Common myeloid progenitor, CD34-positive (primary cell): Measurements from ENCODE around the gene C4orf50.

Source experiments
- CTCF ChIA-PET: fragments of 350-600 bp; sonication (Branson Sonifier 250); formaldehyde crosslinking; loops from one replicate; lab custom pipeline; 2021; ENCODE audit warnings: antibody characterized with exemption; lab: Charles Lee
- POLR2A ChIA-PET: fragments of 350-600 bp; sonication (Branson Sonifier 250); formaldehyde crosslinking; loops from one replicate; lab custom pipeline; 2021; ENCODE audit warnings: antibody characterized with exemption; lab: Charles Lee
- DNase-seq, 3 donors: peaks; one replicate each; pipeline versions ENCODE4 v3.0.0 to v3.0.0-alpha.2; 2013
- H3K27ac ChIP-seq, 2 experiments: 1 replicate in 1 of 2; 2 replicates in 1 of 2; pipeline ENCODE4 v1.7.0; 2013; ENCODE audit warnings: inconsistent platforms in 2 of 2, low read length in 2 of 2, mild to moderate bottlenecking in 2 of 2, low read depth in 1 of 2, moderate library complexity in 1 of 2; ENCODE audit not compliant: severe bottlenecking in 2 of 2, insufficient read depth in 1 of 2, poor library complexity in 1 of 2
- H3K27me3 ChIP-seq, 5 experiments: replicated peaks in 2 of 5; 1 replicate in 3 of 5; 2 replicates in 2 of 5; pipeline versions ENCODE4 v1.6.1 to v1.7.0; 2013; ENCODE audit warnings: low read length in 4 of 5, mild to moderate bottlenecking in 2 of 5, moderate library complexity in 2 of 5, inconsistent platforms in 1 of 5; ENCODE audit not compliant: insufficient read depth in 5 of 5, control insufficient read depth in 4 of 5
- H3K36me3 ChIP-seq, 4 experiments: 1 replicate in 2 of 4; 2 replicates in 2 of 4; pipeline versions ENCODE4 v1.6.1 to v1.7.0; 2013; ENCODE audit warnings: low read length in 3 of 4, control low read depth in 1 of 4, mild to moderate bottlenecking in 1 of 4; ENCODE audit not compliant: control insufficient read depth in 4 of 4, insufficient read depth in 4 of 4
- H3K4me1 ChIP-seq, 4 experiments: 1 replicate in 3 of 4; 2 replicates in 1 of 4; pipeline versions ENCODE4 v1.6.1 to v1.7.1; 2013; ENCODE audit warnings: low read length in 3 of 4, mild to moderate bottlenecking in 3 of 4, control low read depth in 1 of 4, inconsistent platforms in 1 of 4, moderate library complexity in 1 of 4; ENCODE audit not compliant: control insufficient read depth in 4 of 4, insufficient read depth in 4 of 4; ENCODE audit errors: control extremely low read depth in 1 of 4
- H3K4me3 ChIP-seq, 7 experiments: 1 replicate in 4 of 7; 2 replicates in 3 of 7; pipeline versions ENCODE4 v1.5.1 to v1.7.0; 2013; ENCODE audit warnings: mild to moderate bottlenecking in 7 of 7, low read length in 6 of 7, moderate library complexity in 6 of 7, inconsistent platforms in 2 of 7, low read depth in 2 of 7, control low read depth in 1 of 7; ENCODE audit not compliant: insufficient read depth in 4 of 7, control insufficient read depth in 1 of 7; ENCODE audit errors: extremely low read depth in 1 of 7
- H3K9me3 ChIP-seq, 5 experiments: 1 replicate in 4 of 5; 2 replicates in 1 of 5; pipeline versions ENCODE4 v1.6.1 to v1.7.1; 2013; ENCODE audit warnings: low read length in 4 of 5, mild to moderate bottlenecking in 2 of 5, inconsistent platforms in 1 of 5, low read depth in 1 of 5, moderate library complexity in 1 of 5; ENCODE audit not compliant: control insufficient read depth in 4 of 5, insufficient read depth in 2 of 5; ENCODE audit errors: control extremely low read depth in 1 of 5
- WGBS: methylation state at CpG from one replicate; pipeline ENCODE4 v1.1.5; 2013; ENCODE audit not compliant: insufficient coverage; 5-methylcytosine and 5-hydroxymethylcytosine counted together

Gene C4orf50

GRCh38 chr4:5943561-5943960, 74.7 kb downstream of the C4orf50 start:
- peaks cover 0 to 36% (median 8%) of the 10 kb centered on the region in 5 experiments for H3K27me3 ChIP-seq
- 6% methylated on average over 6 of the region's 6 CpGs for WGBS
- no peaks in the 10 kb centered on the region for H3K36me3 ChIP-seq
- H3K4me3 ChIP-seq: no peak overlapping the region
- CTCF ChIA-PET: no interaction called here
- POLR2A ChIA-PET: no interaction called here
- no peak overlapping the region for H3K27ac ChIP-seq
- no peak for DNase-seq
- peaks cover 0 to 19% (median 11%) of the 10 kb centered on the region in 5 experiments for H3K9me3 ChIP-seq
- no peaks in the 10 kb centered on the region for H3K4me1 ChIP-seq

- ChIA-PET POLR2A (no interaction called here), CTCF (no interaction called here)
- DNase-seq: no peak
- Histone ChIP-seq H3K27ac (no peak overlapping the region), H3K4me3 (no peak overlapping the region), H3K36me3 (no peaks in the 10 kb centered on the region), H3K9me3 (peaks cover 0 to 19% (median 11%) of the 10 kb centered on the region in 5 experiments), H3K4me1 (no peaks in the 10 kb centered on the region), H3K27me3 (peaks cover 0 to 36% (median 8%) of the 10 kb centered on the region in 5 experiments)
- WGBS: 56% methylated on average over 8 of the region's 9 CpGs
These were observed 75.3 kb downstream of the C4orf50 start for GRCh38 chr4:5942947-5943346.

GRCh38 chr4:5941601-5942000, 76.6 kb downstream of the C4orf50 start:
- Histone ChIP-seq H3K27ac (no peak overlapping the region), H3K36me3 (no peaks in the 10 kb centered on the region), H3K4me3 (no peak overlapping the region), H3K27me3 (peaks cover 0 to 32% (median 8%) of the 10 kb centered on the region in 5 experiments), H3K9me3 (peaks cover 0 to 12% (median 4%) of the 10 kb centered on the region in 5 experiments), H3K4me1 (no peaks in the 10 kb centered on the region)
- ChIA-PET POLR2A (no interaction called here), CTCF (no interaction called here)
- no peak for DNase-seq
- 72% methylated on average over 5 of the region's 6 CpGs for WGBS

GRCh38 chr4:5940470-5941203, 77.6 kb downstream of the C4orf50 start:
- H3K9me3 ChIP-seq: peaks cover 0 to 3% (median 0%) of the 10 kb centered on the region in 5 experiments
- POLR2A ChIA-PET: no interaction called here
- WGBS: 64% methylated on average over 3 of the region's 3 CpGs
- H3K27me3 ChIP-seq: peaks cover 0 to 24% (median 8%) of the 10 kb centered on the region in 5 experiments
- no peaks in the 10 kb centered on the region for H3K4me1 ChIP-seq
- CTCF ChIA-PET: no interaction called here
- no peak overlapping the region for H3K4me3 ChIP-seq
- DNase-seq: no peak
- no peaks in the 10 kb centered on the region for H3K36me3 ChIP-seq
- H3K27ac ChIP-seq: no peak overlapping the region

GRCh38 chr4:5933996-5934831, 84.0 kb downstream of the C4orf50 start:
- POLR2A ChIA-PET: no interaction called here
- CTCF ChIA-PET: interaction anchor here (1.6 kb wide), 1 partner anchor 64 kb away, joined by 4 read pairs; no protein-coding TSS in a partner anchor
- 85% methylated on average over 14 of the region's 16 CpGs for WGBS
- H3K4me1 ChIP-seq: no peaks in the 10 kb centered on the region
- no peaks in the 10 kb centered on the region for H3K9me3 ChIP-seq
- H3K4me3 ChIP-seq: no peak overlapping the region
- no peaks in the 10 kb centered on the region for H3K36me3 ChIP-seq
- H3K27ac ChIP-seq: no peak overlapping the region
- DNase-seq: no peak
- peaks cover 0 to 51% (median 6%) of the 10 kb centered on the region in 5 experiments for H3K27me3 ChIP-seq

GRCh38 chr4:5933116-5933515, 85.1 kb downstream of the C4orf50 start:
- Histone ChIP-seq H3K27ac (no peak overlapping the region), H3K36me3 (no peaks in the 10 kb centered on the region), H3K27me3 (peaks cover 0 to 61% (median 6%) of the 10 kb centered on the region in 5 experiments), H3K4me3 (no peak overlapping the region), H3K4me1 (no peaks in the 10 kb centered on the region), H3K9me3 (no peaks in the 10 kb centered on the region)
- no peak for DNase-seq
- WGBS: 91% methylated on average over 3 of the region's 4 CpGs
- ChIA-PET CTCF (no interaction called here), POLR2A (no interaction called here)
